Fibroblast of skin of left quadriceps (primary cell): ENCODE results near the gene HLA-DPA1.

Source experiments
- DNase-seq, 2 experiments: peaks; one replicate each; pipeline ENCODE4 v3.0.0-alpha.2; 2013; ENCODE audit warnings: low read depth in 2 of 2

The HLA-DPA1 gene

DNA sequence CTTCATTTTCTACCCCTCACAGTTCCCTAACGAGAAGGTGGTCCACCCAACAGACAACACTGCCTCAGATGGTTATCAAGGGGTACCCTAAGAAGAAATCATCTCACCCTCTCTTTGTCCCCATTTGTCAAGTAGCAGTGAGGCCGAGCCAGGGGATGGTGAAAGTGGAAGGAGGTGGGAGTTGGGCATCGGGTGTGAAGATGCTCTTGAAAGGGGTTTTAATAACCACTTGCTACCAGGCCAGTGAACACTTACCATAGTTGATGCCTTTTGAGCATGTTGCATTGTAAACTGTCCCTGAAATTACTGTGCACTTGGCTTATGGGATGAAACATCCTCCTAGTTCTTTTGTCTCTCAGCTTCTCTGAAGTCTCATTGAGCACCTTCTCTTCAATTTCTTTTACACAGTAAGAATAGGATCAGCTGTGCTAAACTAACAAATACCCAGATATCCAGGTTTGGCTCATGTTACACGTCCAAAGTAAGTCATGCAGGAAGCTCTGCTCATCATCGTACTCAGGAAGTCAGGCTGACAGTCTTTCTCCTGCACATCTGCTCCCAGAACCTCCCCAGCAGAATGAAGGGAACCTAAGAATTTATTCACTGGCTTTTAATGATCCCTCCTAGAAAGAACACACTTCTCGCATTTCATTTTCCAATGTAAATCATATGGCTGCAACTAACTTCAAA, 15.6 kb upstream of the HLA-DPA1 start:
- DNase-seq = no peak

DNA sequence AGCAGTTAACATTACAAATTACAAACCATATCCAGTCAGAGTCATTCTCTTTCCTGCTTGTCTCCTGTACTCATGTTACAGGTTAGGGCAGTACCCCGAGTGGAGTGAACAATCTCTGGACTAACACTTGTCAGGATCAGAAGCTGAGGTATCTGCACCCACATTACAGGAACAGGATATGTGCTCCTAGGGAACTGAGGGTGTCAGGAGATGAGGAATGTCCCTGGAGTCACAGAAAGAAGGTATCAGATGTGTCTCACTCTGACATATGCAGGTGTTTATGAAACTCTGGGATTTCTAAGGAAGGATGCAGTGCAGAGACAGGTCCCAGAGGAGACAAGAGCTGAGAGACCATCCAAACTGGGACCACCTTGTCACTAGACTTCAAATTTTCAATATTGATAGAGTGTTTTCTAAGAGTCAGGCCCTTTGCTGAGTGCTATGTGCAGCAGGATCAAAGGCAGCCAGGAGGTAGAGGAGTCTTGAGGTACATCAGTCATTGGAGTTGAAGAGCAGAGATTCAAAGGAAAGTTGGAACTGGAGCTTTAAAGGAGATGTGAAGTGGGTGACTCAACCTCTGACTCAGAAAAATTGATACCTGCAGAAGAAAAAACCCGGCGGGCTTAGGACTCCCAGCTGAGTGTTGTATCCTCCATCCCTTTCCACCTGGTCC, 14.9 kb upstream of the HLA-DPA1 start:
- no peak for DNase-seq

DNA sequence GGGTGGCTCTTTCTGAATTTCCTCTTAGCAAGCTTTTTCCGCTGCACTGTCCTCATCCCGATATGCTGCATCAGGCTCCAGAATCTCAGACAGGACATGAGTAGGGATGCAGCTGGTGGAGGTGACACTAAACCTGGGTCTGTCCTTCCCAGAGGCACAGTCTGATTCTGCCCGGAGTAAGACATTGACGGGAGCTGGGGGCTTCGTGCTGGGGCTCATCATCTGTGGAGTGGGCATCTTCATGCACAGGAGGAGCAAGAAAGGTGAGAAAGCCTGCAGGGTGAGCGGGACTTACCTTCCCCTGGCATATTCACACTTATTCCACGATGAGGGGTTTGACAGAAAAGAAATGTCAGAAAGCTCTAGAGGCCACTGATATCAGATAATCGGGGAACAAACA, 12.2 kb upstream of the HLA-DPA1 start:
- DNase-seq = no peak

DNA sequence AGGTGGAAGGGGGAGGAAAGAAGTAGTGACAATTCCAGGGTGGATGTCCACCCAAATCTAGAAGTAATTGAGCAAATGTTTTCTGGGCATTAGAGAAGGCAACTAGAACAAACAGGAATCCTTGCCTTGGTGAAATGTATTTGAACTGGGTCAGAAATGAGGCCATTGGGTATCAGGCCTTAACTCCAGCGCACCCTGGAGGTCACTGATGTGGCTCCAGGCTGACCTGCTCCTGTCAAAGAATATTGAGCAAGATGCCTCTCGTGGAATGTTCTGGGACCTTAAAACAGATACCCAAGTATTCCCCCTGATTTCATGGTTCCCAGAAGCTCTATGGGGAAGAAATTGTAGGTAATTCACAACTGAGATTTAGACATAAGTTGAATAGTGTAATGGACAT, 9.3 kb upstream of the HLA-DPA1 start:
- no peak for DNase-seq

DNA sequence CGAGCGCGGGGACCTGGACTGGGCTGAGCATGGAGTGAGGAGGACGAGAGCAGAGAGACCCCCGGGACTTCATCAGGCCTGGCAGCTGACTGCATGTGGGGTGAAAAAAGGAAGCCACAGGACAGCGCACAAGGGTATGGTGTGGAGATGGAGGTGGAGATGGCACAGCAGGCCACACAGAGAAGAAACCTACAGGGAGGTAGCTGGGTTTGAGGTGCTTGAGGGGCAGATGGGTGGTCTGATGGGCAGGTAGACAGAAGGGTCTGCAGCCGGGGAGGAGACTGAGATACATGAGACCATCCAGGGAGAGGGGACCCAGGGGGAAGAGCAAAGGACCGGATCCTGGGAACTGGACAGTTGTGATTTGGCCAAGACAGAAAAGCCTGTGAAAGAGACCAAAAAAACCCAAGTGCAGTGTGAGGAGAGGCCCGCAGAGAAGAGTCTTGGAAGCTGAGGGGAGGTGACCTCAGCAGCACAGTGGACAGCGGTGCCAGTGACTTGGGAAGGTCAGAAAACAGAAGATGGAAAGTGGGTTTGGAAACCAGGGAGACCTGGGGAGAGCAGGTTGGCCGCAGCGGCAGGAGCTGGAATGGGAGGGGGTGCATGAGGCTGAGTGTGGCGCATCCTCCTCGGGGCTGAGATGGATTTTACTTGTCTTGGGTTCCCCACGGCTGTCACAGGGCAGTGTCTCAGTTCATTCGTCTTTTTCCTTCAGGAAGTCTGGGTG, 7.8 kb upstream of the HLA-DPA1 start:
- DNase-seq = no peak

DNA sequence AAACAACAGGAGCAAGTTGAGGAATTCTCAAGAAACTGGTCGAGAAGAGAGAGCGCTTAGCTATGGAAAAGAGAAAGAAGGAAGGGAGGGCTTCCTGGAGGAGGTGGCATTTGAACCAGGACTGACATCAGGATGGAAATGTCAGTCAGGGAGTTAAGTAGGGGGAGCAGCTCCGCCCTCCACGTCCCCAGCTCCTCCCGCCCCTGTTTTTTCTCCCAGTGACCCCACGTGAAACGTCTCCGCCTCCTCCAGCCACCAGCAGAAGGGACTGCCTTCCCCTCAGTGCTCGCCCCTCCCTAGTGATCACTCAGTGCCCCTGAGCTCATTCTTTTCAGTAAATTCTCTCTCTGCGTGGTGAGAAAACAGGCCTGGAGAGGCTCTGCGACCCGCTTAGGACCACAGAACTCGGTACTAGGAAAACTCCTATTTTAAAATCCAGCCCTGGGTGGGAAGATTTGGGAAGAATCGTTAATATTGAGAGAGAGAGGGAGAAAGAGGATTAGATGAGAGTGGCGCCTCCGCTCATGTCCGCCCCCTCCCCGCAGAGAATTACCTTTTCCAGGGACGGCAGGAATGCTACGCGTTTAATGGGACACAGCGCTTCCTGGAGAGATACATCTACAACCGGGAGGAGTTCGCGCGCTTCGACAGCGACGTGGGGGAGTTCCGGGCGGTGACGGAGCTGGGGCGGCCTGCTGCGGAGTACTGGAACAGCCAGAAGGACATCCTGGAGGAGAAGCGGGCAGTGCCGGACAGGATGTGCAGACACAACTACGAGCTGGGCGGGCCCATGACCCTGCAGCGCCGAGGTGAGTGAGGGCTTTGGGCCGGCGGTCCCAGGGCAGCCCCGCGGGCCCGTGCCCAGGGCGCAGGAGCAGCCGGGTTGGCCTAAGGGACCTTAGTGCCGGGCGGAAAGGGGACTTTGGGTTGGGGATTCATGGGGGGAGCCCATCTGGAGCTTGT, 7.0 kb upstream of the HLA-DPA1 start:
- no peak for DNase-seq

DNA sequence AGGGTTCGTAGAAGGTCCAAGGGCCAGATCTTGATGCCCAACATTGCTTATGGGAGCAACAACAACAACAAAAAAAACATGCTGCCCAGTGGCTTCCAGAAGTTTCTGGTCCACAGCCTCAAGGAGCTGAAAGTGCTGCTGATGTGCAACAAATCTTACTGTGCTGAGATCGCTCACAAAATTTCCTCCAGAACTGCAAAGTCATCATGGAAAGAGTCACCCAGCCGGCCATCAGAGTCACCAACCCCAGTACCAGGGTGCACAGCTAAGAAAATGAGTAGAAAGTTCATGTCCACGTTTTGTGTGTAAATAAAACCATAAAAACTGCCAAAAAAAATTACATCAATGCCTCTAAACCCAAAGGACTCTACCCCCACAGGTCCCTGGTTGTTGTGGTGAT, 6.1 kb upstream of the HLA-DPA1 start:
- DNase-seq = no peak

DNA sequence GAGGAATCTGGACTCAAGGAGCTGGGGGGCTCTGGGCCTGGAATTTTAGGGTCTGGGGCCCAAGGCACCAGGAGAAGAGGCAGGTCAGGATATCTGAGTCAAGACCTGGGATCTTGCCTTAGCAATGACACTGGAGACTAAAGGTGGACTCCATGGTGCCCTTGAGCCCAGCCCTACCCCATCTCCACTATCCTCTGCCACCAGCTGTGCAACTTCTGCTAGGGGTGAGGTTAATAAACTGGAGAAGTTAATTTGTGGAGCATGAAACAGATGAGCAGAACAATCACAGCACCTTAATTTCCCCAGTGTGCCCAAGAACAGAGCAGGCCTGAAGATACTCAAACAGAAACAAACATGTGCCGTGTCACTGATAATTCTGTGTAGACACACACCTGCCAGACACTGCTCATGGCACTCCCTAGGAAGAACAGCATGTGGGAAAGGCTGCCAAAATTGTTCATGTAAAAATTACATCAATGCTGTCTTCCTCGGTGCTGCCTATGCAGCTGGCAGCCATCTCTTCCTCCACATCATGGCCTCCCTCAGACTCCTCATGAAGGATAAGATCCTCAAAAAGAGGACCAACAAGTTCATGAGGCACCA, 5.6 kb upstream of the HLA-DPA1 start:
- no peak for DNase-seq

DNA sequence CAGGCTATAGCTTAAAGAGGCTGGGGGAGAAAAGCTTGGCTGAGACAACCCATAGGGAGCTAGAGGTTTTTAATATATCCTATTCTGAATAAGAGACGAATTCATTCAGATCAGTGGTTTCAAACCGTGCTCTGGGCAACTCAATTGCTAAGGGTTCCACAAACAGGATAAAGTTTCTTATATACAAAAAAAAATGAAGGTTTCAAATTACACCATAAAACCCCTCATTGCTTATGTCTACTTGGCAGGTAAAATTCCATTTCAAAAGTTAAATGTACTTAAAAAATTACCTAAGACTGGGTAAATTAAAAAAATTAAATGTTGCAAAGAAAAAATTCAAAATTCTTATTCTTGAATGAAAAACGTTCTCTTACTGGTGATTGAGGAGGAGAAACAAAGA, 5.0 kb upstream of the HLA-DPA1 start:
- no peak for DNase-seq

DNA sequence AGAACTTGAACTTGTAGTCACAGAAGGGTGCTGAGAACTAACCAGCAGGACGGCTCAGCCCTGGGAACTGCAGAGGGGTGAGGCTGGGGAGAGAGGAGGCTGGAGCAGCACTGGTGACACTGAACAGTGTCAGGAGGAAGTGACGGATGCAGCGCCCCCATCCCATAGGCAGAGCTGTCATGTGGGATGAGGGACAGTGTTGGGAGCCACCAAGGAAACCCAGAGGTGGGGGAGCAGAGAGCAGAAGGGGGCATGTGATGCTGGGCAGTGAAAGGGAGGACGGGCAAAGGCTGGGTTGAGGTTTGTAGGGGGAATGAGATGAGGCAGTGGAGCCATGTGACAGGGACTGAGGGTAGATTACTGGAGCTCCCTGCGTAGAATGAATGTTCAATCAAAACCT, 4.5 kb upstream of the HLA-DPA1 start:
- no peak for DNase-seq

DNA sequence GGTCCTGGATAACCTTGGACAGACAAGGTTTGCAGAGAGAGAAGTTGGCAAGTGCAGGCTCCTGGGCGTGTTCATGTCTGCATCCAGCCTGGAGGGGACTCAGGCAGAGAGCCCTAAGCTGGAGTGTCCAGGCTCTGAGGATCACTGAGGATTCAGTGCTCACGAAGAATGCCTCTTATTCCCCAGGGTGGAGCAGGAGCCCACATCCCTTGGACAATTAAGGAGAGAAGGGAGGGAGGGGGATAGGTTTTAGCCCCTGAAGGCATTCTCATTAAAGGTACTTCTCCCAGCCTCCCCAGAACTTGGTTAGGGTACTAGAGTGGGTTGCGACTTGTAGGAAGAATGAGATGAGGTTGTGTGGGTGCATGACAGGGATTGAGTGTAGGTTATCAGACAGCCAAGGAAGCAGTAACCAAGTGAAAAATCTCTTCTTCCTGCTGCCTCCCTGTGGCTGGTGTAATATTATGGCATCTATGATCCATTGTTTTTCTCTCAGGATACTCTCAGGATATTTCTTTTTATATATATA, 3.0 kb upstream of the HLA-DPA1 start:
- no peak for DNase-seq

DNA sequence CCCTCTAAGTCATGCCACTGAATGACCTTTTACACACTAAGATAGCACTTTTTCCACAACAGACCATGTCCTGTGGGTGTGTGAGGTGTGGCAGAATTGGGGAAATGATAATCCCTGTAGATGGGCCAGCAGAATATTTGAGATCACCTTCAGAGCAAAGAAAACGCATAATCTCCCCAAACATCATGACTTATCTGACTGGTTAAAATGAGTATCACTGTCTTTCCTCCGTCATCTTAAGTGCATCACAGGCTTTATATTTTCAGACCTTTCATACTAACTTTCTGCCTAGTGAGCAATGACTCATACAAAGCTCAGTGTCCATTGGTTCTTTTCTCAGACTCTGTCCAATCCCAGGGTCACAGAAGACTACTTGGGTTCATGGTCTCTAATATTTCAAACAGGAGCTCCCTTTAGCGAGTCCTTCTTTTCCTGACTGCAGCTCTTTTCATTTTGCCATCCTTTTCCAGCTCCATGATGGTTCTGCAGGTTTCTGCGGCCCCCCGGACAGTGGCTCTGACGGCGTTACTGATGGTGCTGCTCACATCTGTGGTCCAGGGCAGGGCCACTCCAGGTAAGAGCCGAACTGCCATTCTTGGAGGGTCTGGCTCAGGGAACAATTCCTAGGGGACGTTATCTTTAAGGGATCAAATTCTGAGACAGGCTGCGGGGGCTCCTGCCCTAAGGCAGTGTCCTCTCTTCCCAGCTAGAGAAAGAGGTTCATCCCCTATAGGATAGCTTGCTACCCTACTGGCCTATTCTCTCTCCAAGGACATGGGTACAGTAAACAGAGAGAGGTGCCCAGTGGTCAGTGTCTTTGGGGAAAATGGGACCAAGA, 2.3 kb upstream of the HLA-DPA1 start, which contains the start of gene HLA-DPB1:
Gene HLA-DPB1, plus strand, starts transcription at position 423 of the 838 bp plus-strand sequence. Its CDS starts 52 bp downstream, at position 475.
- peak in 1 of 2 experiments; percentile 10 for DNase-seq

DNA sequence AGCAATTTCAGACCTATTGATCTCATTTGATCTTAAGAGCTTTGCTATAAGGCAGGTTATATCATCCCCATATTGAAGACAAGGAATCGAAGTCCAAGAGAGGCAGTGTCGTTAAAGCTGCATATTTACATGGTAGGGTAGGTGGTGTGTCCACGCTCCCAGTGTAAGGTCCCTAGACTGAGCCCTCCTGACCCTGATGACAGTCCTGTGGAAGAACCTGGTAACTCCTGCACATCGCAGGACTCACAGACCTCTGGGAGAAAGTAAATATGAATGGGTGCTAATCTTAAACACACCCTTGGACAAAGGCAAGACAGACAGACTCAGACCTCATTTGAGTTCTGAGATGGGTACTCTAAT, 1.7 kb upstream of the HLA-DPA1 start:
- DNase-seq = no peak

DNA sequence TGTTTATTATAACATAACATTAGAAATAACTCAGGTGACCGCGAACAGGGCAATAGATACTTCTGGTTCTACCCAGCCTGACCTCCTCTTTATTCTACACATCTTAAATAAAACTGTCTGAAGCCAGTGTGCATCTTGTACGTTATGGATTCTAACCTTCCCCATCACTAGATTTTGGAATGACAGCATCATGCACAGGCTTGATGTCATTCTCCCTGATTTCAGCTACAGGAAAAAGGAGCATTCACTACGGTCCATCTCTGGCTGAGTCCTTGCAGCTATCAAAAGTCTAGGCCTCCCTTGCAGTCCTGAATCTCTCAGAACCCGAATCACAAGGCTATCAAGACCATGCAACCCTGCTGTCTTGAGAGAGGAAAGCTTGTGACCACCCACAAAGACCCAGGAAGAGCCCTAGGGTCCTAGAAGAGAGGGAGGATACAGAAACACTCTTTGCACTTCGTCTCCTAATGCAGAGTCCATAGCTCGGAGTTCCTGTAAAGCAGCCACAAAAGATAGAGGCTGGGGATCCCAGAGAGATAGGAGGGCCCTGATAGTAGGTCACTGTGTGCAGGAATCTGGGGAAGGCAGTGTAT, 845 bp downstream of the HLA-DPA1 start:
- DNase-seq = no peak

DNA sequence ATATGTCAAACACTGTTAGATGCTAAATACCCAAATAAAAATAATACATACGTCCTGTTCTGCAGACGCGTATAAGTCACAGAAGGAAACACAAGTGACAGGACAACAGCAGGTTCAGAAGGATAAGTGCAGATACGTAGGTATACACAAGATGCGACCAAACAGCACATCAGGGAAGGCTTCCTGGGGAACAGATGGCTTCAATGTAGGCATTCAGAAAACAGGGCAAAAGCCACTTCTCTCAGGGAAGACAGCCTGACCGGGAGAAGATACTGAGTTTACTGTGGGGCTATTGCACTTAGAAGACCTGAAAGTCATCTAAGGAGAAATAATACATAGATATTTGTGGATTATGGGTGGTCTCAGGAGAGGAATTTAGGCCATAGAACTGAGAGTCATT, 1.9 kb downstream of the HLA-DPA1 start:
- DNase-seq = no peak

DNA sequence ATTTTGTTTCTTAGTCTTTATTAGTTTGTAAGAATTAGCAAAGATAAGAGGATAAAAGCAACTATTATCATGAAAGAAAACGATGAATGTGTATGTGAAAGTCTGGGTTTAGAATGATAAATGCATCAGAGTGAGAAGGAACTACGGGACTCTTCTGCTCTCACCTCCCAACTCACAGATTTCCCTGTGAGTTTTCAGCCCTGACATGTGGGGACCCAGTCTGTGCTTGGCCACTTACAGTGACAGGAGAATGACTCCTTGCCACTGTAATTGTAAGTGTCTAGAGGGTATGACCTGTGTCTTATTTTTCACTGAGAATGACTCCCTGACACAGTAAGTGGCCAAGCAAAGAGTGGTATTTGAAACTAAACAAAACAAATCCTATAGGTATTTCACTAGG, 2.5 kb downstream of the HLA-DPA1 start:
- DNase-seq = no peak

DNA sequence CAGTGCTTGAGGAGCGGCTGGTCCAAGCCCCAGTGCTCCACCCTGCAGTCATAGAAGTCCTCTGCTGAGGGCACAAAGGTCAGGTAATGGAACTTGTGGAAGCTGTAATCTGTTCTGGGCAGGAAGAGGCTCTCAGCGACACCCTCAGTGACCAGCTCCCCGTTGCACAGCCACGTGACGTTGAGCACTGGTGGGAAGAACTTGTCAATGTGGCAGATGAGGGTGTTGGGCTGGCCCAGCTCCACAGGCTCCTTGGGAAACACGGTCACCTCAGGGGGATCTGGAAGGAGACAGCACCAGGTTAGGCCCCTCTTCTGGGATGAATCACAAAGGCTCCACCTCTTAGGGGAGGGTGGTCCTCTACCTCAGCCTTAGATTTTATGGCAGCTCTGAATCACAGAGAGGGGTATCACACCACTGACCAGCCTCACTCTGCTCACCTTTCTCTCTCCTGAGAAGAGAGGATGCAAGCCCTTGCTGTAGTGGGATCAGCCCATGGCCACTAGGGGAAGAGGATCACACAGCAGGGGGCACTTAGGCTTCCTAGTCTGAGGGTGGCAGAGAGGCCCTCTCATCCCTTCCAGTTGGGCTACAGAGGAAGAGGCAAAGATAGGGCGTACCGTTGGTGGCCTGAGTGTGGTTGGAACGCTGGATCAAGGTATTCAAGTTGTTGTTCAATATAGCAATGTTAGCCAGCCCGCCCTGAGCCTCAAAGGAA, 4.3 kb downstream of the HLA-DPA1 start:
- no peak for DNase-seq

DNA sequence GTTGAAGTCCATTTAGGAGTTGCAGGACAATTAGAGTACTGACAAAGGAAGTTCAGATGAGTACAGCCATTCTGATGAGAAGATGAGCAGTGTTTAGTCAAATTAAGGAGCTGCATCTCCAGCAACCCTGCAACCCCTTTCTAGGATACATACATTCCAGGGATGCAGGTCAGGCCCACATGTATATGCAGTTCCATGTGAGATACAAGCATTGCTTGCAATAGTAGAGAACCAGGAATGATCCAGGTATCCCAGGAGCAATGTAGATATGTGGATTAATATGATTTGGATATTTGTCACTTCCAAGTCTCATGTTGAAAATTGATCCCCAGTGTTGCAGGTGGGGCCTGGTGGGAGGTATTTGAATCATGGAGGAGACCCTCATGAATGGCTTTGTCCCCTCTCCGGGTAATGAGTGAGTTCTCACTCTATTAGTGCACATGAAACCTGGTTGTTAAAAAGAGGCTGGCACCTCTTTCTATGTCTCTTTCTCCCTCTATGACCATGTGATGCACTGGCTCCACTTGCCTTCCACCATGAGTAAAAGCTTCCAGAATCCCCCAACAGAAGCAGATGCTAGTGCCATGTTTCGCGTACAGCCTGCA, 6.4 kb downstream of the HLA-DPA1 start:
- no peak for DNase-seq

DNA sequence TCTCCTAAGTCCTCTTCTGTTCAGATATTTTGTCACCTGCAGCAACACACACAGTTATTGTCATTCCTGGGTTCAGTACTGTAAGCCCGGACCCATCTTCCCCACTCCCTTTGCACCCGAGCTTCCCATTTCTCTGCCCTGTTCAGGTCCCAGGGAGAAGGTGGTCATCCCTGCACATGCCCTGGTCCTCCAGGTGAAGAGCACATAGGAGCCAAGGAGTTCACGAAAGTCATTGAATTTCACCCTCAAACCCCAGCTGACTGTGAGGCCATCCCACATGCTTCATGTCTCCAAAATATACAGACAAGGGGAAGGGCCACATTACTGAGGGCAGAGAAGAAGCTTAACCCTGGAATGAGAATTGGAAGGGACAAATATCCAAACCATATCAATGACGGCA, 8.1 kb downstream of the HLA-DPA1 start:
- DNase-seq = no peak
